ENCODE data around the gene ATP1B1. TPM values are rescaled to one million over a fixed set of nuclear protein-coding genes. Genes with fewer than 3 reads are reported as not detected.

The ATP1B1 gene
- total and polyA plus RNA-seq, 2 of the 13 experiments (the other 11 are each of a cell fraction or from before 2014, with no cell fraction given), result 134 to 135 TPM

GRCh38 chr1:169062152-169062551 lies 44.3 kb upstream of the ATP1B1 start:
- no peak overlapping the region for H3K4me2 ChIP-seq (ENCODE audit: low read depth, low read length)
- H3K9me3 ChIP-seq (ENCODE audit: low read length), result peaks cover 10% of the 10 kb centered on the region
- ChIA-PET CTCF (ENCODE audit: low intra/inter-chr PET ratio, low total read pairs) (no interaction called here), POLR2A (no interaction called here)
- in situ Hi-C loops (cut with HindIII; ENCODE audit: extremely low pct_ligation_motif_present, low pct_unique_long_range_greater_than_20kb) (no loop called here), intact Hi-C loops (cut with micrococcal nuclease; ENCODE audit: unreplicated experiment) (no loop called here)
- no peaks in the 10 kb centered on the region for H4K20me1 ChIP-seq (ENCODE audit: insufficient read depth, low read length)
- no TSS peak for BruUV-seq (replicated peaks)
- H3K4me3 ChIP-seq (replicated peaks in 1 of 3; ENCODE audit: insufficient read depth in 1 of 3, low read depth in 2 of 3, low read length in 3 of 3), result no peak overlapping the region
- no peaks in the 10 kb centered on the region for H3K36me3 ChIP-seq (replicated peaks in 1 of 2; ENCODE audit: control insufficient read depth in 1 of 2, insufficient read depth in 2 of 2, low read length in 2 of 2)
- no peak for DNase-seq (ENCODE audit: low spot score)
- no peak for FAIRE-seq
- ATAC-seq, result no peak
- H3K79me2 ChIP-seq (ENCODE audit: insufficient read depth, low read length), result no peaks in the 10 kb centered on the region
- no peak overlapping the region for H3K27ac ChIP-seq (ENCODE audit: extremely low read length, insufficient read depth, low read length)
- H2AFZ ChIP-seq (ENCODE audit: low read length), result no peak overlapping the region
- no peaks in the 10 kb centered on the region; a peak in 1 of 5 replicates for H3K27me3 ChIP-seq (ENCODE audit: control insufficient read depth in 1 of 2, insufficient read depth in 2 of 2, low read length in 2 of 2)
- no peak overlapping the region for H3K9ac ChIP-seq (ENCODE audit: insufficient read depth, low read depth, low read length)
- peaks cover 27% of the 10 kb centered on the region for H3K4me1 ChIP-seq (ENCODE audit: insufficient read depth, low read length)
- TF ChIP-seq ZNF660 (CRISPR knock-in tag; IDR thresholded peaks at IDR 0.05; ENCODE audit: borderline replicate concordance, low read depth) (no peak), ZNF331 (CRISPR knock-in tag; IDR thresholded peaks at IDR 0.05) (peak; percentile 99), NFIB (CRISPR knock-in tag; IDR thresholded peaks at IDR 0.05; ENCODE audit: borderline replicate concordance) (no peak)

DNA sequence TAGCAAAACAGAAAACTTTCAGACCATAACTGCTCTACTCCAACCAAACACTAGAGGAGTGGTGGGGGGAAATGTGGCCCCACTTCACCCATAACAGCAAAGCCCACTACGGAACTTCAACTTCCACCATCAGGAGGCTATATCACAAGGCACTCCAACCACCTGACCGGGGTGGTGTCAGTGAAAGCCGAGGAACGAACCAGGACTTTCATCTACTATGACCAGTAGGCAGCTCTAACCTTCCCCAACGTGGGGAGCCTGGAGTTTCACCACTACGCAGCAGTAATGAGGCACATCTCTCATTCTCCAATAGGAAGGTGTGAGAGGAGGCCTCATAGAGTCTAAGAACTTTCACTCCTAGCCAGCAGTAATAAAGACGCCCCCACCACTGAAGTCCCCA lies 42.4 kb upstream of the ATP1B1 start:
- ATAC-seq, result peak; percentile 42; the same call in 1 of the 3 replicates
- 17% methylated on average over 2 of the region's 7 CpGs for WGBS (ENCODE audit: low lambda C conversion rate)
- in situ Hi-C loops (cut with HindIII; ENCODE audit: extremely low pct_ligation_motif_present, low pct_unique_long_range_greater_than_20kb) (no loop called here), intact Hi-C loops (cut with micrococcal nuclease; ENCODE audit: unreplicated experiment) (no loop called here)
- Histone ChIP-seq H3K27ac (ENCODE audit: extremely low read length, insufficient read depth, low read length) (no peak overlapping the region), H3K4me1 (ENCODE audit: insufficient read depth, low read length) (peaks cover 24% of the 10 kb centered on the region), H4K20me1 (ENCODE audit: insufficient read depth, low read length) (no peaks in the 10 kb centered on the region), H3K36me3 (replicated peaks in 1 of 2; ENCODE audit: control insufficient read depth in 1 of 2, insufficient read depth in 2 of 2, low read length in 2 of 2) (no peaks in the 10 kb centered on the region), H3K4me3 (replicated peaks in 1 of 3; ENCODE audit: insufficient read depth in 1 of 3, low read depth in 2 of 3, low read length in 3 of 3) (no peak overlapping the region), H3K4me2 (ENCODE audit: low read depth, low read length) (no peak overlapping the region), H3K79me2 (ENCODE audit: insufficient read depth, low read length) (no peaks in the 10 kb centered on the region), H3K27me3 (ENCODE audit: control insufficient read depth in 1 of 2, insufficient read depth in 2 of 2, low read length in 2 of 2) (no peaks in the 10 kb centered on the region; a peak in 1 of 5 replicates), H3K9me3 (ENCODE audit: low read length) (peaks cover 15% of the 10 kb centered on the region), H3K9ac (ENCODE audit: insufficient read depth, low read depth, low read length) (no peak overlapping the region), H2AFZ (ENCODE audit: low read length) (no peak overlapping the region)
- FAIRE-seq, result no peak
- ChIA-PET POLR2A (no interaction called here), CTCF (ENCODE audit: low intra/inter-chr PET ratio, low total read pairs) (no interaction called here)
- no peak for DNase-seq (ENCODE audit: low spot score)
- BruUV-seq (replicated peaks), result no TSS peak
- TF ChIP-seq ZFP90 (CRISPR knock-in tag; IDR thresholded peaks at IDR 0.05; ENCODE audit: borderline replicate concordance) (no peak), PRDM15 (CRISPR knock-in tag; IDR thresholded peaks at IDR 0.05) (no peak), HIC2 (CRISPR knock-in tag; IDR thresholded peaks at IDR 0.05; ENCODE audit: low read depth) (no peak), KDM4B (CRISPR knock-in tag; IDR thresholded peaks at IDR 0.05) (no peak), TP53 (CRISPR knock-in tag; conservative IDR thresholded peaks at IDR 0.05) (no peak)
- TF ChIP-seq, protein P1, sequence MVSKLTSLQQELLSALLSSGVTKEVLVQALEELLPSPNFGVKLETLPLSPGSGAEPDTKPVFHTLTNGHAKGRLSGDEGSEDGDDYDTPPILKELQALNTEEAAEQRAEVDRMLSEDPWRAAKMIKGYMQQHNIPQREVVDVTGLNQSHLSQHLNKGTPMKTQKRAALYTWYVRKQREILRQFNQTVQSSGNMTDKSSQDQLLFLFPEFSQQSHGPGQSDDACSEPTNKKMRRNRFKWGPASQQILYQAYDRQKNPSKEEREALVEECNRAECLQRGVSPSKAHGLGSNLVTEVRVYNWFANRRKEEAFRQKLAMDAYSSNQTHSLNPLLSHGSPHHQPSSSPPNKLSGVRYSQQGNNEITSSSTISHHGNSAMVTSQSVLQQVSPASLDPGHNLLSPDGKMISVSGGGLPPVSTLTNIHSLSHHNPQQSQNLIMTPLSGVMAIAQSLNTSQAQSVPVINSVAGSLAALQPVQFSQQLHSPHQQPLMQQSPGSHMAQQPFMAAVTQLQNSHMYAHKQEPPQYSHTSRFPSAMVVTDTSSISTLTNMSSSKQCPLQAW (CRISPR knock-in tag; IDR thresholded peaks at IDR 0.05), result no peak
- TF ChIP-seq, protein P2, sequence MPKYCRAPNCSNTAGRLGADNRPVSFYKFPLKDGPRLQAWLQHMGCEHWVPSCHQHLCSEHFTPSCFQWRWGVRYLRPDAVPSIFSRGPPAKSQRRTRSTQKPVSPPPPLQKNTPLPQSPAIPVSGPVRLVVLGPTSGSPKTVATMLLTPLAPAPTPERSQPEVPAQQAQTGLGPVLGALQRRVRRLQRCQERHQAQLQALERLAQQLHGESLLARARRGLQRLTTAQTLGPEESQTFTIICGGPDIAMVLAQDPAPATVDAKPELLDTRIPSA (CRISPR knock-in tag; IDR thresholded peaks at IDR 0.05; ENCODE audit: borderline replicate concordance), result no peak
